Epithelial cell of proximal tubule (primary cell): ENCODE data around the gene PCED1A. TPM values are rescaled to one million over a fixed set of nuclear protein-coding genes. Genes with fewer than 3 reads are reported as not detected.
"Not testable (repeated sequence)": the region's sequence is repeated elsewhere in the genome, so short reads cannot be mapped to it uniquely, and the experiment has no call there.

Source experiments
- DNase-seq: peaks from one replicate; pipeline ENCODE4 v3.0.0-alpha.2; 2011; ENCODE audit warnings: low read depth
- H3K4me3 ChIP-seq: 2 replicates; pipeline ENCODE4 v1.5.1; 2011; ENCODE audit warnings: low read depth, mild to moderate bottlenecking, low read length
- total RNA-seq: library from RNA; depleted of rRNA; stranded (reverse); fragments of >200 nt; gene quantifications from 2 replicates; pipeline ENCODE4 v1.2.3, GENCODE V29; 2015
- TF ChIP-seq, protein P1 (sequence below): conservative IDR thresholded peaks from 2 replicates; pipeline ENCODE4 v1.5.1; 2012; ENCODE audit warnings: low read depth, mild to moderate bottlenecking, low read length

The PCED1A gene
- total RNA-seq, 1 donor from 2014 or later: 37.5 TPM

DNA sequence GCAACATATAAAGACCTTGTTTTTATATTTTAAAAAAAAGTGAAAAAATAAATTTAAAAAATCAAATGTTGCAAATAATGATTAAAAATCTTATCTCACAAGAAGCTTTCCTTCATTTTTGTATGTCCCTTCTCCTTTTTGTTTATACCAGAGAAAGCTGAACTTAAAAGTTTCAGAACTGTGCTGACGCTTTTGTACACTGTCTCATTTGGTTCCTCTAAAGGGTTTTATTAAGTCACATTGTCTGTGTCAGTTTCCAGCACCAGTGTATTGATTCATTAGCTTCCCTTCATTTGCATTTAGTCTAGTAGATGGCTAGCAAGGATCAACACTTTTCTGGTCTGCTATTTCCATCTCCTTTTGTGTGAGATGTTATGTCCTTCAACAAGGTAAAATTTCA is 6.7 kb downstream of the PCED1A start:
- TF ChIP-seq, protein P1, sequence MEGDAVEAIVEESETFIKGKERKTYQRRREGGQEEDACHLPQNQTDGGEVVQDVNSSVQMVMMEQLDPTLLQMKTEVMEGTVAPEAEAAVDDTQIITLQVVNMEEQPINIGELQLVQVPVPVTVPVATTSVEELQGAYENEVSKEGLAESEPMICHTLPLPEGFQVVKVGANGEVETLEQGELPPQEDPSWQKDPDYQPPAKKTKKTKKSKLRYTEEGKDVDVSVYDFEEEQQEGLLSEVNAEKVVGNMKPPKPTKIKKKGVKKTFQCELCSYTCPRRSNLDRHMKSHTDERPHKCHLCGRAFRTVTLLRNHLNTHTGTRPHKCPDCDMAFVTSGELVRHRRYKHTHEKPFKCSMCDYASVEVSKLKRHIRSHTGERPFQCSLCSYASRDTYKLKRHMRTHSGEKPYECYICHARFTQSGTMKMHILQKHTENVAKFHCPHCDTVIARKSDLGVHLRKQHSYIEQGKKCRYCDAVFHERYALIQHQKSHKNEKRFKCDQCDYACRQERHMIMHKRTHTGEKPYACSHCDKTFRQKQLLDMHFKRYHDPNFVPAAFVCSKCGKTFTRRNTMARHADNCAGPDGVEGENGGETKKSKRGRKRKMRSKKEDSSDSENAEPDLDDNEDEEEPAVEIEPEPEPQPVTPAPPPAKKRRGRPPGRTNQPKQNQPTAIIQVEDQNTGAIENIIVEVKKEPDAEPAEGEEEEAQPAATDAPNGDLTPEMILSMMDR: no peak
- H3K4me3 ChIP-seq: no peak overlapping the region
- no peak for DNase-seq

DNA sequence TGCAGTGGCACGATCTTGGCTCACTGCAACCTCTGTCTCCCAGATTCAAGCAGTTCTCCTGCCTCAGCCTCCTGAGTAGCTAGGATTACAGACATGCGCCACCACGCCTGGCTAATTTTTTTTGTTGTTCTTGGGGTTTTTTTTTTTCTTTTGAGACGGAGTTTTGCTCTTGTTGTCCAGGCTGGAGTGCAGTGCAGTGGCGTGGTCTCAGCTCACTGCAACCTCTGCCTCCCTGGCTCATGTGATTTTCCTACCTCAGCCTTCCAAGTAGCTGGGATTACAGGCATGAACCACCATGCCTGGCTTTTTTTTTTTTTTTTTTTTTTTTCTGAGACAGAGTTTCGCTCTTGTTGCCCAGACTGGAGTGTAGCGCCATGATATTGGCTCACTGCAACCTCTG is 9.2 kb downstream of the PCED1A start:
- not testable (repeated sequence) for DNase-seq, H3K4me3 ChIP-seq

DNA sequence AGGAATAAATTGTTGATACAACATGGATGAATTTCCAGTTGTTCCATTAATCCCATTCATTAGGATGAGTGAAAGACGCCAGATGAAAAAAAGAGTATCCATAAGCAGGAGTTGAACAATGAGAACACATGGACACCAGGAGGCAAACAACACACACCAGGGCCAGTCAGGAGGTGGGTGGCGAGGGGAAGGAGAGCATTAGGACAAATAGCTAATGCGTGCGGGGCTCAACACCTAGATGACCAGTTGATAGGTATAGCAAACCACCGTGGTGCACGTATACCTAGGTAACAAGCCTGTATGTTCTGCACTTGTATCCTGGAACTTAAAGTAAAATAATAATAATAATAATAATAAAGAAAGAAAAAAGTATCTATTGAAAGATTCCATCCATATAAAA is 11.1 kb downstream of the PCED1A start:
- DNase-seq: no peak
- no peak overlapping the region for H3K4me3 ChIP-seq
- TF ChIP-seq, protein P1: no peak

DNA sequence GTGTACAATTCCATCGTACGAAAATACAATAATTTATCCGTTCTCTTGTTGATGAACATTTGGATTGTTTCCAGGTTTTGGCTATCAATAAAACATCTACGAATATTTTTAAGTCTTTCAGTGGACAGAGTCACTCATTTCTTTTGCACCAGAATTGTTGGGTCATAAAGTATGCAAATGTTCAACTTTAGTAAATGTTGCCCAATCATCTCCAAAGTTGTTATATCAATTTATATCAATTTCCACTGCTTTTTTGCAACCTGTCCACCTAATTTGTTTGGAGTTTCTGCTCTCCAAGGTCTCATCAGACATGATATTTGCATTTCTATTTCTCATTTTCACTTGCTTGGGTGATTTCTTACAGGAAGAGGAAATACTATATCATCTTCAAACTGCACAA is 13.8 kb downstream of the PCED1A start:
- no peak for DNase-seq
- TF ChIP-seq, protein P1: no peak

DNA sequence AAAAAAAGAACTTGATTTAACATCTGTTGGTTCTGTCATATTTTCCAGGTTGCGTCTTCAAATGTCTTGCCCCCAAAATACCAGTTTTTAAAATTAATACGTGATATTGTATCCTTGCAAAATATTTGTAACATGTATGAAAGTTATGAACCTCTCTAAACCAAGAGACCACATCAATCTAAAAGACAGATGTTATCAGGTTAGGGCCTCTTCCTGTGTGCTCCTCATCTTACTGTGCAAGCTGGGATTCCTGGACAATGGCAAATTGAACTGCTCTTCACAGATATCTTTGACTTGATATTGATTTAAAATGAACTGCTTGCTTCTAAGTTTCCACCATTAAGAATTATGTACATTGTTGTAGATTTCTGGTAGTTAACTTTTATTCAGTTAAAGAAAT is 14.7 kb downstream of the PCED1A start:
- TF ChIP-seq, protein P1: no peak
- H3K4me3 ChIP-seq: no peak overlapping the region
- no peak for DNase-seq

More for the DNA sequence above, 13.8 kb downstream of the PCED1A start:
- H3K4me3 ChIP-seq: no peak overlapping the region

DNA sequence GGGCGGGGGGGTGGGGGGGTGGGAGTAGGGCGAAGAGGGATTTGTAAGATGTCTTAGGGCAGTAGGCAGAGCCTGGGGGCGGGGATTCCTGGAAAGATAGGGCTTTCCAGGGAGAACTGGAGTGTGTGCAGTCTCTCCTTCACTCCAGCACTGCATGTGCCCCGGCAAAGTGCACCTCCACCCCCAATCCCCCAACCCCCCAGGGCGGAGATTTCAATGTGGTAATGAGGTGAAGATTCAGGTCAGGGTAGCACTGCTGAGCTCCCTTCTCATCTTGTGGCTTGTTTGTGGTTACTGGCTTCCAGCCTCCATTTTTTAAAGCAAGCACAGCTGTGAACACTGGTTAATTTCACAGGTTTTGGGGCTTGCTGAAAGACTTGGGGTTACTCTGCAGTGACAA is 18.4 kb downstream of the PCED1A start:
- TF ChIP-seq, protein P1: no peak
- H3K4me3 ChIP-seq: no peak overlapping the region
- no peak for DNase-seq

DNA sequence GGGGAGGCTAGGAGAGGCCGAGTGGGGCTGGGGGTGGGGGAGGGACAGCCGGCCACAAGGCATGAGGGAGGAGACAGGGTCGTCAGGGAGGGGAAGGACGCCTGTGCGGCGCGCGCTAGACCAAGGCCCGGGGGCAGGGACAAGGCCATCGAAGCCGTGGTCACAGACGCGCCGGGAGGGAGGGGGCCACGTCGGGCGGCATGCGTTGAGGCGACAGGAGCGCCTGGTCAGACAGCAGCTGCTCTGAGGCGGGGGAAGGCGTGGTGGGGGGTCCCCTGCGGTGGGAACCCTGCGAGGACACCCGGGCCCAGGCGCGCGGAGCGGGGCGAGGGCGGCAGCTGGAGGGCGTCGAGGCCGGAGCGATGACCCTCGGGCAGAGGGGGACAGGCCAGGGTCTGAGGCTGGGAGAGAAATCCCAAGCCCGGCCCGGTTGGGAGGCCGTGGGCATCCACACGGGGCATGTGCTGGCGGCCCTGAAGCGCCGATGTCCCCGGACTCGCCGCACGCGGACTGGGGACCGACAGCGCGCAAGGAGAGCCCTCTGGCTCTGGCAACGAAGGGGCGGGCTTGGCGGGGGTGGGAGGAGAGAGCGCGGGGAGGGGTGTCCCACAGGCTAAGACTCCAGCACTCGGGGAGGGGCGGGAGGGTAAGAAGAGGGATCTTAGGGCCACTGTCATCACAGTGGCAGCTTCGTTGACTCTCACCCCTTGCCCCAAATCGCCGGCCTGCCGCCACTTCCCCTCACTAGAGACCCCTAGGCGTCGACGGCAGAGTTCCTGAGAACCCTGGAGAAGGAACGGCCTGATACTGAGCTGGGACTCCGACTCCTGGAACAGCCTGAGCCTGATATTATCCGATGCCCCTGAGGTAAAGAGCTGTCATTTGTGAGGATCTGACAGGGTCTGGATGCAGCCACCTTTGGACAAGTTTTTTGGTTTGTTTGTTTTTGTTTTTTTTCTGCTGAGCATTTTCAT is 19.3 kb downstream of the PCED1A start:
- H3K4me3 ChIP-seq: no peak overlapping the region
- TF ChIP-seq, protein P1: no peak
- no peak for DNase-seq
